H1 (cell line): ENCODE measurements around the gene CFAP53.

ENCODE experiments used
- CTCF ChIP-seq, 3 experiments: IDR thresholded peaks; 1 replicate in 2 of 3; 2 replicates in 1 of 3; pipeline versions ENCODE4 v1.5.1 to v1.6.1; 2011; ENCODE audit warnings: low read length in 3 of 3, mild to moderate bottlenecking in 3 of 3, inconsistent platforms in 2 of 3, low read depth in 1 of 3, moderate library complexity in 1 of 3; ENCODE audit not compliant: insufficient read depth in 1 of 3; ENCODE audit errors: control extremely low read depth in 1 of 3
- MAX ChIP-seq: IDR thresholded peaks from 2 replicates; pipeline ENCODE4 v1.6.1; 2012; ENCODE audit warnings: inconsistent platforms
- POLR2A ChIP-seq, 2 experiments: IDR thresholded peaks; 1 replicate in 1 of 2; 2 replicates in 1 of 2; pipeline ENCODE4 v1.6.1; 2011; ENCODE audit warnings: low read depth in 2 of 2, low read length in 2 of 2, mild to moderate bottlenecking in 2 of 2; ENCODE audit errors: control extremely low read depth in 1 of 2
- POLR2AphosphoS5 ChIP-seq: IDR thresholded peaks from 2 replicates; pipeline ENCODE4 v1.6.1; 2011; ENCODE audit warnings: low read depth, low read length

- no peak for TF ChIP-seq CTCF (IDR thresholded peaks at IDR 0.05; ENCODE audit: control extremely low read depth in 1 of 3, insufficient read depth in 1 of 3, low read depth in 1 of 3, low read length in 3 of 3)
- no peak for TF ChIP-seq POLR2AphosphoS5
- no peak for TF ChIP-seq POLR2A (IDR thresholded peaks at IDR 0.05; ENCODE audit: control extremely low read depth in 1 of 2, low read depth in 2 of 2, low read length in 2 of 2)
- no peak for TF ChIP-seq MAX
These were observed 14.5 kb upstream of the CFAP53 start for GRCh38 chr18:50280707-50281294.
